K562 (cell line): Measurements from ENCODE around the gene PNRC2. TPM values are rescaled to one million over a fixed set of nuclear protein-coding genes. Genes with fewer than 3 reads are reported as not detected.

Experiments
- BRD9 ChIP-seq: fragments of 450-650 bp; IDR thresholded peaks from 2 replicates; pipeline ENCODE4 v1.6.1; 2018; ENCODE audit warnings: low read depth; ENCODE audit not compliant: partially characterized antibody
- CBX5 ChIP-seq: IDR thresholded peaks from 2 replicates; pipeline ENCODE4 v1.6.1; 2014; ENCODE audit warnings: low read depth, borderline replicate concordance
- DACH1 ChIP-seq: fragments of 450-650 bp; IDR thresholded peaks from 2 replicates; pipeline ENCODE4 v1.6.1; 2018; ENCODE audit not compliant: partially characterized antibody
- ETV5 ChIP-seq: sonication (generic); formaldehyde crosslinking; IDR thresholded peaks from 2 replicates; pipeline ENCODE4 v1.4.0; 2020; ENCODE audit warnings: low read depth, mild to moderate bottlenecking, missing genetic modification reagents
- HSF4 ChIP-seq: fragments of 250-450 bp; sonication (Bioruptor Pico); IDR thresholded peaks from 2 replicates; pipeline ENCODE4 v2.1.2; 2022; ENCODE audit warnings: mild to moderate bottlenecking, moderate library complexity, borderline replicate concordance
- LCOR ChIP-seq: sonication (generic); formaldehyde crosslinking; IDR thresholded peaks from 2 replicates; pipeline ENCODE4 v1.8.0; 2022; ENCODE audit warnings: mild to moderate bottlenecking, missing genetic modification reagents
- RFX1 ChIP-seq: fragments of 450-650 bp; IDR thresholded peaks from 2 replicates; pipeline ENCODE4 v1.6.1; 2016; ENCODE audit warnings: mild to moderate bottlenecking, moderate library complexity
- SLC30A9 ChIP-seq: fragments of 250-450 bp; sonication (Bioruptor Pico); IDR thresholded peaks from 2 replicates; pipeline ENCODE4 v1.8.0; 2022; ENCODE audit warnings: mild to moderate bottlenecking, moderate library complexity
- SMARCC2 ChIP-seq: fragments of 450-650 bp; IDR thresholded peaks from 2 replicates; pipeline ENCODE4 v1.6.1; 2017; ENCODE audit warnings: antibody characterized with exemption, moderate library complexity, mild to moderate bottlenecking, low read depth
- ZBED1 ChIP-seq: IDR thresholded peaks from 2 replicates; pipeline ENCODE4 v1.6.1; 2014
- ZNF274 ChIP-seq: IDR thresholded peaks from 2 replicates; pipeline ENCODE4 v1.6.1; 2011; ENCODE audit warnings: low read depth, mild to moderate bottlenecking, low read length, moderate library complexity, borderline replicate concordance
- ZNF324 ChIP-seq: fragments of 250-450 bp; sonication (Bioruptor Pico); IDR thresholded peaks from 2 replicates; pipeline ENCODE4 v1.4.0; 2020; ENCODE audit warnings: mild to moderate bottlenecking
- ZNF785 ChIP-seq: fragments of 250-450 bp; sonication (Bioruptor Pico); IDR thresholded peaks from 2 replicates; pipeline ENCODE4 v1.4.0; 2020; ENCODE audit warnings: mild to moderate bottlenecking
- polyA plus RNA-seq, 8 experiments: library from polyadenylated mRNA; depleted of rRNA in 4 of 8; stranded (reverse) in 5 of 8; unstranded in 3 of 8; fragments of >200 nt; fragmentation: Nextera tagmentation in 2 of 8; fragmentation: Illumina TruSeq in 1 of 8; extraction: Ambion mirVana in 2 of 8; extraction: Trizol in 1 of 8; gene quantifications; 2 replicates each; pipeline versions ENCODE4 v1.2.1 to v1.2.3, GENCODE V29; 2011 to 2014; ENCODE audit warnings: inconsistent platforms in 1 of 8, missing spikeins in 1 of 8
- total RNA-seq, 7 experiments: library from RNA; depleted of rRNA in 6 of 7; stranded (reverse); fragments of >200 nt in 6 of 7; fragmentation: Illumina TruSeq in 2 of 7; extraction: Trizol in 2 of 7; gene quantifications; 2 replicates each; pipeline versions ENCODE4 v1.2.1 to v1.2.3, GENCODE V29; 2011 to 2021; ENCODE audit warnings: low replicate concordance in 1 of 7
- TF ChIP-seq, protein P1 (sequence below): fragments of 450-650 bp; IDR thresholded peaks from 2 replicates; pipeline ENCODE4 v1.6.1; 2016; ENCODE audit warnings: low read depth
- TF ChIP-seq, protein P2 (sequence below): sonication (generic); formaldehyde crosslinking; IDR thresholded peaks from 2 replicates; pipeline ENCODE4 v1.8.0; 2022; ENCODE audit warnings: mild to moderate bottlenecking, missing genetic modification reagents
- TF ChIP-seq, protein P3 (sequence below): fragments of 450-650 bp; IDR thresholded peaks from 2 replicates; pipeline ENCODE4 v1.6.1; 2017; ENCODE audit warnings: antibody characterized with exemption, mild to moderate bottlenecking

The PNRC2 gene
- total and polyA plus RNA-seq, 9 of the 15 experiments (the other 6 are each of a cell fraction or from before 2014, with no cell fraction given), result 127 to 303 (median 203) TPM

DNA sequence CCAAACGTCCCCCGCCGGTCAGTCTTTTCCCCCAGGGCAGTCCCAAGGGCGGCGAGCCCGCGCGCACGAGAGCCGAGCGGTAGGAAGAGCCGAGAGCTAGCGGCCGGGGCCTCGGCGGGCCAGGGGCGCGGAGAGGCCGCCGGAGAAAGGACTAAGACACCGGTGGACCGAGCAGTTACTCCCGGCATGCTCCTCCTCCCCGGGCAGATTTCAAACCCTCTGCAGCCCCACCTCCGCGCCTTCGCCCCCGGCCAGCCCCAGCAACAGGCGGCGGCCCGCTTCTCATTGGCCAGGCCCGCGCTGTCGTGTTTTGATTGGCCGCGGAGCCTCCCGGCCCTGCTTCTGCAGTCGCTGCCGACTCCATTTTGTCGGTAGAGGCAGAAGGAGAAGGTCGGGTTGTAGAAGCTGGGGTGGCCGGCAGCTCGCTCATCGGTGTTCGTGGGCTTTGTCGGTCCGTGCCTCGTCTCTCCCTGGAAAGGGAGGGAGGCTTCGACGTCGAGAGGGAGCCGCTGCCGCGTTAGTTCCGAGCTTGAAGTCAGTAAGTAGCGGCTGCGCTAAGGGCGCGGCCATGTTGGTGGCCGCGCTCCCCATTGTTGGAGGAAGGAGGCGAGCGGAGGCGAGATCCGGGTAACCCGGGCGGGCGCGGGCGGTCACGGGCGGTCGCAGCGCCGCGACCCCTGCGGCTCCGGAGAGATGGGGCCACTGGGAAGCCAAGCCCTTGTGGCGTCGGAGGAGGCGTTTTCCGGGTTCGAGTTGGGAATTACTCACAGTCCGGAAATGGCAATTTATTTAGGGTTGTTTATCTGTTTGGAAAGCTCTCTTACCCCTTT is at the start of gene PNRC2 (continued):
- TF ChIP-seq, protein P1, sequence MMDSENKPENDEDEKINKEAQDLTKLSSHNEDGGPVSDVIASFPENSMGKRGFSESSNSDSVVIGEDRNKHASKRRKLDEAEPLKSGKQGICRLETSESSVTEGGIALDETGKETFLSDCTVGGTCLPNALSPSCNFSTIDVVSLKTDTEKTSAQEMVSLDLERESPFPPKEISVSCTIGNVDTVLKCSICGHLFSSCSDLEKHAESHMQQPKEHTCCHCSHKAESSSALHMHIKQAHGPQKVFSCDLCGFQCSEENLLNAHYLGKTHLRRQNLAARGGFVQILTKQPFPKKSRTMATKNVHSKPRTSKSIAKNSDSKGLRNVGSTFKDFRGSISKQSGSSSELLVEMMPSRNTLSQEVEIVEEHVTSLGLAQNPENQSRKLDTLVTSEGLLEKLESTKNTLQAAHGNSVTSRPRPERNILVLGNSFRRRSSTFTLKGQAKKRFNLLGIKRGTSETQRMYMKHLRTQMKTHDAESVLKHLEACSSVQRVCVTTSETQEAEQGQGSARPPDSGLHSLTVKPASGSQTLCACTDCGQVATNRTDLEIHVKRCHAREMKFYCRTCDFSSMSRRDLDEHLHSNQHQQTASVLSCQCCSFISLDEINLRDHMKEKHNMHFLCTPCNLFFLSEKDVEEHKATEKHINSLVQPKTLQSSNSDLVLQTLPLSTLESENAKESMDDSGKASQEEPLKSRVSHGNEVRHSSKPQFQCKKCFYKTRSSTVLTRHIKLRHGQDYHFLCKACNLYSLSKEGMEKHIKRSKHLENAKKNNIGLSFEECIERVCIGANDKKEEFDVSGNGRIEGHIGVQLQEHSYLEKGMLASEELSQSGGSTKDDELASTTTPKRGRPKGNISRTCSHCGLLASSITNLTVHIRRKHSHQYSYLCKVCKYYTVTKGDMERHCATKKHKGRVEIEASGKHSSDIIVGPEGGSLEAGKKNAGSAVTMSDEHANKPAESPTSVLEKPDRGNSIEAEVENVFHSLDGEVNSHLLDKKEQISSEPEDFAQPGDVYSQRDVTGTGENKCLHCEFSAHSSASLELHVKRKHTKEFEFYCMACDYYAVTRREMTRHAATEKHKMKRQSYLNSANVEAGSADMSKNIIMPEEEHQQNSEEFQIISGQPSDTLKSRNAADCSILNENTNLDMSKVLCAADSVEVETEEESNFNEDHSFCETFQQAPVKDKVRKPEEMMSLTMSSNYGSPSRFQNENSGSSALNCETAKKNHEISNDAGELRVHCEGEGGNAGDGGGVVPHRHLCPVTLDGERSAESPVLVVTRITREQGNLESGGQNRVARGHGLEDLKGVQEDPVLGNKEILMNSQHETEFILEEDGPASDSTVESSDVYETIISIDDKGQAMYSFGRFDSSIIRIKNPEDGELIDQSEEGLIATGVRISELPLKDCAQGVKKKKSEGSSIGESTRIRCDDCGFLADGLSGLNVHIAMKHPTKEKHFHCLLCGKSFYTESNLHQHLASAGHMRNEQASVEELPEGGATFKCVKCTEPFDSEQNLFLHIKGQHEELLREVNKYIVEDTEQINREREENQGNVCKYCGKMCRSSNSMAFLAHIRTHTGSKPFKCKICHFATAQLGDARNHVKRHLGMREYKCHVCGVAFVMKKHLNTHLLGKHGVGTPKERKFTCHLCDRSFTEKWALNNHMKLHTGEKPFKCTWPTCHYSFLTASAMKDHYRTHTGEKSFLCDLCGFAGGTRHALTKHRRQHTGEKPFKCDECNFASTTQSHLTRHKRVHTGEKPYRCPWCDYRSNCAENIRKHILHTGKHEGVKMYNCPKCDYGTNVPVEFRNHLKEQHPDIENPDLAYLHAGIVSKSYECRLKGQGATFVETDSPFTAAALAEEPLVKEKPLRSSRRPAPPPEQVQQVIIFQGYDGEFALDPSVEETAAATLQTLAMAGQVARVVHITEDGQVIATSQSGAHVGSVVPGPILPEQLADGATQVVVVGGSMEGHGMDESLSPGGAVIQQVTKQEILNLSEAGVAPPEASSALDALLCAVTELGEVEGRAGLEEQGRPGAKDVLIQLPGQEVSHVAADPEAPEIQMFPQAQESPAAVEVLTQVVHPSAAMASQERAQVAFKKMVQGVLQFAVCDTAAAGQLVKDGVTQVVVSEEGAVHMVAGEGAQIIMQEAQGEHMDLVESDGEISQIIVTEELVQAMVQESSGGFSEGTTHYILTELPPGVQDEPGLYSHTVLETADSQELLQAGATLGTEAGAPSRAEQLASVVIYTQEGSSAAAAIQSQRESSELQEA, result no peak
- no peak for TF ChIP-seq DACH1
- no peak for TF ChIP-seq RFX1
- TF ChIP-seq ZBED1, result 0 out of 2 replicates have a peak, but pooled peaks have one; percentile 55
- no peak for TF ChIP-seq HSF4 (CRISPR knock-in tag)
- TF ChIP-seq, protein P2, sequence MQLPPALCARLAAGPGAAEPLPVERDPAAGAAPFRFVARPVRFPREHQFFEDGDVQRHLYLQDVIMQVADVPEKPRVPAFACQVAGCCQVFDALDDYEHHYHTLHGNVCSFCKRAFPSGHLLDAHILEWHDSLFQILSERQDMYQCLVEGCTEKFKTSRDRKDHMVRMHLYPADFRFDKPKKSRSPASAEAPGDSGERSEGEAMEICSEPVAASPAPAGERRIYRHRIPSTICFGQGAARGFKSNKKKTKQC (CRISPR knock-in tag), result no peak; the same call in 1 of the 2 replicates
- TF ChIP-seq ETV5 (CRISPR knock-in tag), result 0 out of 2 replicates have a peak, but pooled peaks have one; percentile 9
- TF ChIP-seq SMARCC2, result no peak
- peak; percentile 15; the same call in 1 of the 2 replicates for TF ChIP-seq ZNF324 (CRISPR knock-in tag)
- TF ChIP-seq CBX5, result no peak
- no peak for TF ChIP-seq ZNF785 (CRISPR knock-in tag)
- TF ChIP-seq, protein P3, sequence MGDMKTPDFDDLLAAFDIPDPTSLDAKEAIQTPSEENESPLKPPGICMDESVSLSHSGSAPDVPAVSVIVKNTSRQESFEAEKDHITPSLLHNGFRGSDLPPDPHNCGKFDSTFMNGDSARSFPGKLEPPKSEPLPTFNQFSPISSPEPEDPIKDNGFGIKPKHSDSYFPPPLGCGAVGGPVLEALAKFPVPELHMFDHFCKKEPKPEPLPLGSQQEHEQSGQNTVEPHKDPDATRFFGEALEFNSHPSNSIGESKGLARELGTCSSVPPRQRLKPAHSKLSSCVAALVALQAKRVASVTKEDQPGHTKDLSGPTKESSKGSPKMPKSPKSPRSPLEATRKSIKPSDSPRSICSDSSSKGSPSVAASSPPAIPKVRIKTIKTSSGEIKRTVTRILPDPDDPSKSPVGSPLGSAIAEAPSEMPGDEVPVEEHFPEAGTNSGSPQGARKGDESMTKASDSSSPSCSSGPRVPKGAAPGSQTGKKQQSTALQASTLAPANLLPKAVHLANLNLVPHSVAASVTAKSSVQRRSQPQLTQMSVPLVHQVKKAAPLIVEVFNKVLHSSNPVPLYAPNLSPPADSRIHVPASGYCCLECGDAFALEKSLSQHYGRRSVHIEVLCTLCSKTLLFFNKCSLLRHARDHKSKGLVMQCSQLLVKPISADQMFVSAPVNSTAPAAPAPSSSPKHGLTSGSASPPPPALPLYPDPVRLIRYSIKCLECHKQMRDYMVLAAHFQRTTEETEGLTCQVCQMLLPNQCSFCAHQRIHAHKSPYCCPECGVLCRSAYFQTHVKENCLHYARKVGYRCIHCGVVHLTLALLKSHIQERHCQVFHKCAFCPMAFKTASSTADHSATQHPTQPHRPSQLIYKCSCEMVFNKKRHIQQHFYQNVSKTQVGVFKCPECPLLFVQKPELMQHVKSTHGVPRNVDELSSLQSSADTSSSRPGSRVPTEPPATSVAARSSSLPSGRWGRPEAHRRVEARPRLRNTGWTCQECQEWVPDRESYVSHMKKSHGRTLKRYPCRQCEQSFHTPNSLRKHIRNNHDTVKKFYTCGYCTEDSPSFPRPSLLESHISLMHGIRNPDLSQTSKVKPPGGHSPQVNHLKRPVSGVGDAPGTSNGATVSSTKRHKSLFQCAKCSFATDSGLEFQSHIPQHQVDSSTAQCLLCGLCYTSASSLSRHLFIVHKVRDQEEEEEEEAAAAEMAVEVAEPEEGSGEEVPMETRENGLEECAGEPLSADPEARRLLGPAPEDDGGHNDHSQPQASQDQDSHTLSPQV, result no peak
- peak; percentile 60 for TF ChIP-seq BRD9
- no peak for TF ChIP-seq SLC30A9 (CRISPR knock-in tag)
- TF ChIP-seq LCOR (CRISPR knock-in tag), result peak; percentile 82
- no peak for TF ChIP-seq ZNF274
